Nasal cavity respiratory epithelium epithelial cell of viscerocranial mucosa (primary cell): ENCODE data around the gene EIF2S3. TPM values are rescaled to one million over a fixed set of nuclear protein-coding genes. Genes with fewer than 3 reads are reported as not detected.

Experiments used
- total RNA-seq: library from RNA; depleted of rRNA; stranded (reverse); fragments of >200 nt; gene quantifications from 2 replicates; pipeline ENCODE4 v1.2.3, GENCODE V29; 2014

EIF2S3 gene
- total RNA-seq = 237 and 273 TPM in 2 replicates

GRCh38 chrX:24054182-24055042 is at the start of gene EIF2S3:
Gene EIF2S3, plus strand, starts transcription at chrX:24054956. Its CDS starts 13 bp downstream, at chrX:24054969.

DNA sequence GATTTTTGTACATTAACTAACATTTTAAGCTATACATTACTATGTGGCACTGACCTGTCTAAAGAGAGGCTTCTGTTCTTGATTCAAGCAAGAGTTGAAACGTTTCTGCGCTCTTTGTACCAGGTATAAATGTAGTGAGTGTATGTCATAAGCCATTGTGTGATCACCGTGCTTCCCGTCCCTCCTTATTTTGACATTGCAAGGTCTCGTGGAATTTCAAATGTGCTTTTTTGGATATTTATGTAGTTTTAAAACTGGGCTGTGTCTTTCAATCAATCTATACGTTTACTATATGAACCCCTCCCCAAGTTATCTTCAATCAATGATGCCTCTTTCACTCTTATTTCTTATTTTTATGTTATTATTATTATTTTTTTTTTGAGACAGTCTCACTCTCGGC is 27.7 kb upstream of the EIF2S3 start, which contains the start of gene KLHL15:
TSS of gene KLHL15 (minus strand) at position 101 of the 400 bp plus-strand sequence. CDS start 20,493 bp downstream, outside the sequence.

Other genes with a start within 250 kb of the EIF2S3 start
- 10.0 and 11.3 TPM in 2 replicates for gene APOO, start 147.0 kb upstream of the EIF2S3 start, total RNA-seq
- under 0.01 and 0.07 TPM in 2 replicates for gene CXorf58, start 146.9 kb upstream of the EIF2S3 start, total RNA-seq
- 7.8 and 10.3 TPM in 2 replicates for gene KLHL15, start 27.8 kb upstream of the EIF2S3 start, total RNA-seq
- gene ZFX, start 94.8 kb downstream of the EIF2S3 start, total RNA-seq = 27.7 and 74.2 TPM in 2 replicates